HG03565 (cell line): ENCODE results near the gene CFAP100.

Experiments
- ATAC-seq: cut with Tn5 transposase; IDR thresholded peaks from one replicate; pipeline ENCODE4 v1.9.1; 2021; ENCODE audit warnings: mild to moderate bottlenecking, moderate library complexity; ENCODE audit not compliant: unreplicated experiment

The CFAP100 gene

DNA sequence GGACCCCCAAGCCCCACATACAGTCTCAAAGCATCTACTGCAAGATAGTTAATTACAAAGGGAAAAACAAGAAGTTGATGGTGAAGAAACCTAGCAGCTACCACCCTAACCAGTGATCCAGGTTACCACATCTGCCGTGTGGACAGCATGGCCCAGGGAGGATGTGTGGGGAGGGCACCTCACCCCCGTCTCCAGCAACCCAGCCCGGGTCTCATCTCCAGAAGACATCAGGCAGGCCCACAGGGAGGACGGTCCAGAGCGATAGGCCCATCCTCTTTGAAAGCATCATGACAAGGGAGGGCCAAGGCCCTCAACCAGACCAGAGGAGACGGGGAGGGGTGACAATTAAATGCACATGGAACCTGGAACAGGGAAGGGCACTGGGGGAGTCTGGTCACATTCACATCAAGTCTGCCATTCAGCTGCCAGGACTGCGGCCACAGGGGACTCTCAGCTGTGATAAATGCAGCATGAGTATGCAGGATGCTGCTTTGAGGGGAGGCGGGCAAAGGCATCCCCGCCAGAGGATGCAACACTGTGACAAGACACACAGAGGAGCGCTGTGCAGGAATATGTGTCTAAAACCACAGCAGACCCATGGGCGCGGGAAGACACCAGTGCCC is 62.2 kb downstream of the CFAP100 start:
- no peak for ATAC-seq

DNA sequence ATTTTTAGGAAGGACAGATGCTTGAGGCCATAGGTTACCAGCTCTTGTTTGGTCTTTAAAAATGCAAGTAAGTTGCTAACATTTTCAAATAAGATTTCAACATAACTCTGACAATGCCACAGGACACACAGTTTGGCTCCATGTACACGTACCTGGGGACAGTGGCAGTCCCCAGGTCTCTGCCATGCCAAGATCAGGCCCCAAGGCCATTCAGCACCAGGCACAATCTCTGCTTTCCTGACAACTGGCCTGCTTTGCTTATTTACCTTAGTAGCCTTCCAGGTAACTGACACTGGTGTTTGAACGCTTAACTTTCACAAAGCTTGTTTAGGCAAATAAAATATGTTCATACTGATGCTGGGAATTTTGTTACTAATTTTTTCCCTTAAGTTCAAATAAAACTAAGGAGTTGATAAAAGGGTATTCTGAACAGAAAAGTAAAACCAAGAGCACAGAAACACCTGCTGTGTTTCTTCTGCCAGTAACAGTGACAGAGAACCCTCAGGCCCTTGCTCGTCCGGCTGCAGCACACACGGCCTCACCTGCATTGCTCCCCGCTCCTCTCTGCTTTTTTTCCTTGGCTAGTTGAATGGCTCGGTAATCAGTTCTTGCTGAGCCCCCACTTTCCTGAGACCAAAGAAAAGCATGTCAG is 64.5 kb downstream of the CFAP100 start:
- ATAC-seq = no peak

DNA sequence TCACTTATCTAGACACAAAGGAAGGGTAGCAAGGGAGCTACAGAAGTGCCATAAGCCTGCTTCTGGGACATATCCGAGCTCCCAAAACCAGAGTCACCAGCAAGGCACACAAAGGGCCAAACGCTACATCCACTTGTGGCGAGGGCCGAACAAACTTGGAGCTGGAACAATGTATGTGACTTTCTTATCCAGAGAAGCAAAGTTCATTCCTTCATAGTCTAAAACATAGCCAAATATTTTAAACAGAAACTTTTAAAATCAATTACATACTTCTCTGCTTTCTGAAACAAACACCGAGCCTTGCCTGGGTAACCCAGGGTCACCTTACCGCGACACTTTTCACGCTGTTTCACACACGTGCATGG is 65.0 kb downstream of the CFAP100 start:
- ATAC-seq = no peak

DNA sequence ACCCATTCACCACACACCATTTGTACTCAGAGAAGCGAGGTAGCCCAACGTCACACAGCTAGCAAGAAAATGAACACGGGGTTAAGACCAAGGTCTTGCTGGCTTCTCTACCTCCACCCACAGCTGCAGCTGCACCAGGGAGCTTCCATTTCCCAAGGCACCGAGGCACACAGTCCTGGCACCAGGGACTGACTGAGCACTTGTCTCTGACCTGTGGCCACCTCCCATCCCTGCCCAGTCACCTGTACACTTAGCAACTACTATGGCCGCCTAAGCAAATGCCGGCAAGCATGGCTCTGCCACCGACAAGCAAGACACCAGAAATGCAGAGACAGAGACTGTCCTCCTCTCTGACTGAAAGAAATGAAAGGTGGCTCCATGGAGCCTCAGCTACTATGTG is 65.7 kb downstream of the CFAP100 start:
- no peak for ATAC-seq

DNA sequence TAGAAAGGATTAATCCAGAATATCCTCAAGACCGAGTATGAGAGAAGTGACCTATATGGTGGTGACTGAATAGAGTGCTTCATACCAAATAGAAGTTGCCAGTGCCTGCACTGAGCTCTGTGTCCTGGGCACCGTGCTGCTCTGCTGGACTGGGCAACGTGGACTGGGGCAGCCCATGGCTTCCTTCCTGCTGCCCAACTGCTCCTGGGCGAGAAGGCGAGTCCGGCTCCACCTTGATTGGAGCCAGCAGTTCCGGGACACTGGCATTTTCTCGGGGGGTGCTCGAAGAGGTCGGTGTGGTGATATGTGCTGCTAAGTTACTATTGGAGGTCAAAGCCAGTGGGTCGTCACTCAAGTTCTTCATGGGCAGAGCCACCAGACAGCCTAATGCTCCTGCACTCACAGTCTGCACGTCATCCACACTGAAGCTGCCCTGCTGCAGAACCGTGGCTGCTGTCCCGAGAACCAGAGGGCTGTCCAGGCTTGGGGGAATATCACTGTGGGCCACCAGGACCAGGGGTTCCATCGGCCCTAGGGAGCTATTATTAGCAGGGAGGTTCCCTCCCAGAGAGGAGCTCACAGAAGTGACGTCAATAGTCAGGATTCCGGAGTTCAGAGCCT is 66.9 kb downstream of the CFAP100 start:
- no peak for ATAC-seq

DNA sequence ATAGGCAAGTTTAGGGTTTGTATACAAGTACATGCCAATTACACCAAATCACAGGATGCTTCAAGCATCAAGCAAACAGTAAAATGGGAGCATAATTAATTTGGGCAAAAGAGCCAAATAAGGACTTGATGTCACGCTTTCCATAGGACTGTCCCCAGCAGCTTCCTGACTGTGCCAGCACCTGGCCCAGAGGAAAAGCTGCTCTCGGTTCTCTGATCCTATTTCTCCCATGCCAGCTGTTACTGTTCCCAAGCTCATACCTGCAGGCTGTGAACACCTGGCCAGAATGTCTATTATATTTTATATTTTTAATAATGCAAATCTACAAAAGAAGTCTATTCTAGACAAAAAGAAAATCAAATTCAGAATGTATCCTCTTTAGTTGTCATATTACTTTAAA is 68.8 kb downstream of the CFAP100 start:
- no peak for ATAC-seq

DNA sequence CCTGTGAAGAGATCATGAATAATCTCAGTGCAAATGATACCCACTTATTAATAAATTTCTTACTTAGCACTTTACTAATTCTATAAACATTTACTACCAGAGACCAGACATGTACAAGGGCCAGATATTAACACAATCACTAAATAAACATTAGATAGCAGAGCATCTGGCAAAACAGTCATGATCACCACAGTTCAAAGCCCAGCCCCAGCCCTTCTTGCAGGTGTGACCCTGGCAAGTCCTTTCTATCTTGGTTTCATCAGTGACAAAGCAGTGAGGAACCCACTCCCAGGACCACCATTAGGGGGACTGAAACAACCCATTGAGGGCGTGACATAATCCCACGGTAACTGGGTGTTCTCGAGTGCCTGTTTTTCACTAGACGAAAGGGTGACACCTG is 69.4 kb downstream of the CFAP100 start:
- ATAC-seq = no peak

DNA sequence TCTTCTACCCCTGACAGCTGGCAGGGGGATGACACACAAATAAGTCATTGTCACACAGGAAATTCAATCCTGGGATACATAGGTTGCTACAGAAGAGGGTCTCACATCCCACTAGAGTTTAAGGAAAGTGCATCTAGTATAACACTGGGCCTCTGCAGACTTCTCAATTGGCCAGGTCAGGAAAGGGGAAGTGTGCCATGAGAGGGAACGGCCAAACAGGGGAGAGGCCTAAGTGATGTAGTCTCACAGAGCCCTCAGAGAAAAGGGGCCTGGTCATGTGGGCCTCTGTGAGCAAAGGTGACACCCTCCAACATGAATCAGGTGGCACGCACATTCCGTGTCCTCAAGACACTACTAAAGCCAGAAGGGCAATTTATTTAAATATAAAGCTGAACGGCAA is 69.8 kb downstream of the CFAP100 start:
- no peak for ATAC-seq

DNA sequence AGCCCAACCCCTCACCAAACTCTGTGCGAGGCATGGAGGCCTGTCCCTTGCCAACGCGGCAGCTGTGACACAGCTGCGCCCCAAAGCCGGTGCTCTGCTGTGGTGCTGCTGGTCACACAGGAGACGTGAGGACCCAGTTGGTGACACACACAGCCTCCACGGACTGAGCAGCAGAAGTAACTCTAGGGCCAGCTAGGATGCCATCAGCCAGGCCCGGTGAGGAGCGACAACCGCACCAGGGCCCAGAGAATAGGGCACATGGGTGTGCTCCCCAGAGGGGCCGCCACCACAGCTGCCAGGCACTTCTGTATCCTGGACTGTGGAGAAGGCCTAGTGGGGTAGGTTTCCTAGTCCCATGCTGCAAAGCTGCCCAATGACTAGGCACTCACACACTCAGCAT is 70.3 kb downstream of the CFAP100 start:
- no peak for ATAC-seq

DNA sequence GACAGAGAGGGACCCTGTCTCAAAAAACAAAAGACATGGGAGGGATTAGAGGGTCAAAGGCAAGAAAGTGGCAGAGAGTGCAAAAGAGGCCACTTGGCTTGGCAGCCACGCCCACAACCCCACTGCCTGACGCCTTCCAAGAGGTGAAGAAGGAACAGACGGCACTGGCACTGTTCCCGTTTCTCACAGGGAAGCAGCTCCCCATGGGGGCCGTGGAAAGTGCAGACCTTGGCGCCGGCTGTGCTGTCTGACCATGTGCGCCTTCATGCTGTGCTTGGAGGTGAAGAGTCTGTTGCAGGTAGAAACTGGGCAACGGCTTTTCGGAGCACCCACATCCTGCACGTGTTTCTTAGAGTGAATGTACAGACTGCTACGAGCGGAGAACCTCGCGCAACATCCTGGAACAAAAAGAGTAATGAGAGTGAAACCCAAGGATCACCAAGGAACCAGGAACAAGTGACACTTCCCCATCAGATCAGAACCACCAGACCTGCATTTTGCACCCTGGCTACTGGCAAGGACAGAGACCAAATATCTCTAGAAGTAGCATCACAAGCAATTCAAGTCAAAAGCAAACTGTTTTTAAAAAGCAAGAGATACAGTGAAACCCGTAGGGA is 71.3 kb downstream of the CFAP100 start:
- ATAC-seq = no peak

DNA sequence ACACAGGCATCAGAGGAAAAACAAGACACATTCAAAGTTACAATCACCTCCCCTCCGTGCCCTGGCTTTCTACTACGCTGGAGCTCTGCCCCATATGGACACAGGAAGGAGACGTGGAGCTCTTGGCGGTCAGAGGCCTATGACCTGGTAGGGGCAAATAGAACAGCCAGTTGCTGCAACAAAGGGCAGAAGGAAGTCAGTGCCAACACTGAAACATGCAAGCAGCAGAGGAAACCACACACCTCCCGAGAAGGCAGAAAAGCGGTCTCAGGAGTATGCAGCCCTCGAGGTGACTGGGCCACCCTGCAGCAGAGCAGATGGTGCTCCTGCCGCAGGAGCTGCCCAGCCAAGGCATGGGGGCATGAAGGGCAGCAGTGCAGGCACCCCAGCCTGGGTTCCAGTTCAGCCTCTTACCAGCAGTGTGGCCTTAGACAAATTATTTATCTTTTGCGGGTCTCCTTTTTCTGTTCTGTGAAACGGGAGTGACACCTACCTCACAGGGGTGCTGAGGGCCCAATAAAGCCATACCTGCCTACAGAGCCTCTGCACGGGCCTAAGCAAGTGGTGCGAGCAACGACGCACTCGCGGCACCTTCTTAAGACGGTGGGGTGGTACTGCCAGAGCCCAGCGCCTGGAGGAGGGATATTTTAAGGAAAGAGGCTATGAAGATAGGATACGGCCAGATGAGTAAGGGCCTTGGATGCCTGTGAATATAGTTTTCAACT is 72.3 kb downstream of the CFAP100 start:
- no peak for ATAC-seq

DNA sequence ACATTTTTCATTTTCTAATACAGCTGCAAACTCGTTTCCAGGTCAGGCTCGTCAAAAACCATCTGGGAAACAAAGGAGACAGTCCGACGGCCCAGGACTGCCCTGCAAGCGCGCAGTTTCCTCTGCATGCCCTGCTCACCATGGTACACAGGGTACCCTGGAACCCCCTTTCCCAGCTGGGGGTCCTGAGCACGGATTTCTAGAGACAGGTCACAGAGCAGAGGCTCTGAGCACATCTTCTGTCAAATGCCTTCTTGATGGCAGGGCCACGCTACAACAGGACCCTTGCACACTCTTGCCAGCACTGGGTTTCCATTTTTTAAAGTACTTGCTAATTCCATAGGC is 72.9 kb downstream of the CFAP100 start:
- ATAC-seq = no peak

DNA sequence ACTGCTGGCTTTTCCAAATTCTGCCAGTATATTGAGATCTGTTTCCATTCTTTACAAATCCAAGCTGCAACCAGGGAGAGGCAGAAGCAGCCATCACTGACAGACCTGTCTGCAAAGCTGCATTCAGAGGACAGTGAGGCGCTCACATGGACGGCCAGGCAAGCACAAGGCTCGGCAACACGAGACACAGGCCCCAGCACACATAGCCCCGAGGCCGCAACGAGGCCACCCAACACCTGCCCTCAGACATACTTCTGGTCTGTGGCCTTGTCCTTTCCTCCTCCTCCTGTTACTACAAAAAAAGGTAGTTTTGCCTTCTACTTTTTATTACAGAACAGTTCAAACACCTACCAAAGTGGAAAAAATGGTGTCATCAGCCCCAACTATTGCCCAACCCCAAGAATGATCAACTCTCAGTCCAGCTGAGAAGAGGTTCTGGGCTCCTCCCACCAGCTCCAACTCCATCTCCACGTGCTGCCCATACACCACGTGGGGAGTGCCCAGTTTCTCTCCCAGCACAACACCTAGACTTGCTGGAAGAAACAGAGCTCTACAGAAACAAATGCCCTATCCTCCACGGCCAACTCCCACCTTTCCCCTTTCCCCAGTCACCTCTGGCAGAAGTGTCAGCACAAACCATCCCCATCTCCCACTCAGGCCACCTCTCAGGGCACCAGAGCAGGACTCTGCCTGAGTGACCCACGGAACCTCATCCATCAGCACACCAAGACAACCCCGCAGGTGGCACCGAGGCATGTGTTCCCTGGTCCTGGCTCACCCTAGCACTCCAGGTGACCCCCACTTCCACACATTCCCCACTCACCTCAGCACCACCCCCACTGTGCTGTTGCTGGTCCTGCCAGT is 73.6 kb downstream of the CFAP100 start:
- ATAC-seq = no peak

DNA sequence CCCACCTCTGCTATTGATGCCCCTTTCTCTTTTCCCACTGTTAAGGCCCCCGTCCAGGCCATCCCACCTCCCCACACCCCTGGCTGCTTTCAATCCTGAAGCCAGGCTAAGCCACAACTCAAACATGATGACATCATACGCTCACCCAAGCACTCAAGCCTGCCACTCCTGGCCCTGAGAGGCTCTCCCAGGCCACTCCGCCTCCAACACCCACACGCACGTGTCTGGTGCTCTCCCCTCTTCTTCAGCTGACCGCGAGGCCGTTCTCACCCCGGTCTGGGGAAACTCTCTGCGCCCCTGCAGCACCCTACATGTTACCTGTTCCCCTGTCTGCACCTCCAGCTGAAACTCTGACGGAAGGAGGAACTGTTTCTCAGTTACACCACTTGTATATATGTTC is 74.8 kb downstream of the CFAP100 start:
- no peak for ATAC-seq

DNA sequence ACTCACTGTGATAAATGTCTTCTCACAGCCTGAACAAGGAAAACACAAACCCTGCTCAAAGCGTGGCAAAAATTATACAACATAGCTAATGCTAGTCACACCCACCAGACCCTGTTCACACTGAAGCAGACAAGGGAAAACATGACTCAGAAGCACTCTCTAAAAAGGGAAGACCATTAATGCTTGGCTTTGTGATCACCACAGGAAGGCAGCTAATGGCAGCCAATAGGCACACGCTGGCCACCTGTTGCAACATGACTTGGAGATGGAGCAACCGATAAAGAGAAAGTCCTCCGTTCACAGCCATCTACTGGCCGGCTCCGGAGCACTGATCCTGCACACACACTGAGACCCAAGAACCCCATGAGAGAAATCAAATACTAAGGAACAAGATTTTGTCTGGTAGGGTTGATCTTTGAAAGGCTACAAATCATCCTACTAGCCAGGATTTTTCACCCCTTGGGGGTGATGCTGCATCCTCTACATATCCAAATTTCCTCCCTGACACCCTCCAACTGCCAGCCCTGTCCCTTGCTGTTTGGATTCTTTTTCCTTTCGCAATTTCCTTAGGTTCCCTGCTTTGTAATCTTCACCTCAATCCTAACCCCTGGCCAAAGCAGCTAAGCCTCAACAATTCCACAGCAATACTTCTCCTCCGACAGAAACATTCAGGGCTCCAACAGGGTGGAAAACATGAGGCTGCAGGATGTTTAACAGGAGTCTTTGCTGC is 77.7 kb downstream of the CFAP100 start:
- no peak for ATAC-seq

DNA sequence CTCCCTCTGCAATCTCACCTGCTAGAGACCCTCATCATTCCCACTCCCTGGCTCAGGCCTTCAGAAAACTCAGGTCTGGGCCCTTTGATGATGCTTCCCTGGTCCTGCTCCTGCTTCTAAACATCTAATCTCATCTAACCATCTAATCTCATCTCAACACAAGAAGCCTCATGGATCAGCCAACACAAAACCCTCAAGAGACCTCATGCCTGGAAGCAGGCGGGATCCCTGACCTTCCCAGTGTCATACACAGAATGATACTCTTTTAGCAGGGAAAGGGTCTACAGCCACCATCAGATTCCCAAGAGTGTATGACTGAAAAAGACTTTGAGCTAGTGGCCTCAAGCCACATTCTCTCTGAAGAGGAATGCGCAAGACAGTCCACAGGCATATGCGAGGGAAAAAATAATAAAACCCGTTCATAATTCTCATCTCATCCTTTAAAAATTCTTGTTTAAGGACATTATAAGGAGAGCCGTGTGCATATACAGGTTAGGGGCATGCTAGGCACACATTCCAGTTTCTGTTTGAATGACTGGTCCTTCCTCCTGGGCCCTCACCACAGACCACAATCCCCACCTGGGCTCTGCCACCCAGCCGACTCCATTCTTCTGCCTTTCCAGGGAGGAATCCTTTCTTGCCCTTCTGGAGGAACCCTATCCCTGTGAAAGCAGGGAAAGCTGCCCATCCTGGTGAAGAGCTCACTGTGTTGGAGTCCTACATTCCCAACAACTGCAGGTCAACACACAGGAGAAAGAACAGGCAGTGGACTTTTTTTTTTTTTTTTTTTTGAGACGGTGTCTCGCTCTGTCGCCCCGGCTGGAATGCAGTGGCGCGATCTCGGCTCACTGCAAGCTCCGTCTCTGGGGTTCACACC is 78.8 kb downstream of the CFAP100 start:
- no peak for ATAC-seq

DNA sequence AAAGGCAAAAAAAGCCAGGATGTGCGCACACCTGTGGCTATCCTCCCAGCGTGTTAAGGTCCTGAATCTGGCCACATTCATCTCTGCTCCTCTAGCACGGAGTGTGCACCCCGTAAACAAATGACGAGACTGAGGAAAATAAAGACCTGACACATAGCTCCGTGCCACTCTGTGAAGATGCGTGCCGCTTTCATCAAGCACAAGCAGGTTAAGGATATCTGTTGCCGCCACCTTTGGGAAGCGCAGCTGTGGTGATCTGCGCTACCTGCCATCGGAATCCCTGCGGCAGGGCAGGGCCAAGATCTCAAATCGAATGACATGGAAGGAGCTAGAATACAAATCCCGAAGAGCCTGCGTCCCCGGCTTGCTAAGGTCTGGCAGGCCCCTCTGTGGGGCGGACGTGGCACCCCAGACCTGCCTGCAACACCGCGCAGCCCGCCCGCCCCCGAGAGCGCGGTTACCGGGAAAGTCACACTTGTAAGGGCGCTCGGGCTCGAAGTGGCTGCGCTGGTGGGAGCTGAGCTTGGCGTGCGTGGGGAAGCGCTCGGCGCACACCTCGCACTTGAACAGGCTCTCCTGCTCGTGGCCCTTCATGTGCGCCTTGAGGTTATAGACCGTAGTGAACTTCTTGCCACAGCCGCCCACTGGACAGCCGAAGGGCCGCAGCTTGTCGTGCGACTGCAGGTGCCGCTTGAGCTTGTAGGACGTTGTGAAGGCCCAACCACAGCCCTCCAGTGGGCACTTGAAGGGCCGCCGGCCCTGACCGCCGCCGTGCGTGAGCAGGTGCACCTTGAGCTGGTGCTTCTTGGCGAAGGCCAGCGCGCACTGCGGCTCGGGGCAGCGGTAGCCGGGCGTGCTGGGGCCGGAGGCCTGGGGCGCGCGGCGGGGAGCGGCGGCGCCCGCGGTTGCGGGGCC is 80.0 kb downstream of the CFAP100 start:
- ATAC-seq = peak; percentile 14
